ES-I3 (cell line): ENCODE results near the gene SNX8.

Source experiments
- H3K36me3 ChIP-seq: 2 replicates; pipeline ENCODE4 v1.6.1; 2013; ENCODE audit warnings: mild to moderate bottlenecking, low read length, control low read depth, moderate library complexity; ENCODE audit not compliant: insufficient read depth
- H3K4me1 ChIP-seq: 2 replicates; pipeline ENCODE4 v1.6.1; 2013; ENCODE audit warnings: mild to moderate bottlenecking, control low read depth, low read length; ENCODE audit not compliant: insufficient read depth
- H3K9ac ChIP-seq: 2 replicates; pipeline ENCODE4 v1.6.1; 2013; ENCODE audit warnings: low read depth, mild to moderate bottlenecking, low read length, moderate library complexity
- H3K9me3 ChIP-seq: 2 replicates; pipeline ENCODE4 v1.6.1; 2013; ENCODE audit warnings: mild to moderate bottlenecking, low read length, moderate library complexity; ENCODE audit not compliant: control insufficient read depth, insufficient read depth

Gene SNX8

DNA sequence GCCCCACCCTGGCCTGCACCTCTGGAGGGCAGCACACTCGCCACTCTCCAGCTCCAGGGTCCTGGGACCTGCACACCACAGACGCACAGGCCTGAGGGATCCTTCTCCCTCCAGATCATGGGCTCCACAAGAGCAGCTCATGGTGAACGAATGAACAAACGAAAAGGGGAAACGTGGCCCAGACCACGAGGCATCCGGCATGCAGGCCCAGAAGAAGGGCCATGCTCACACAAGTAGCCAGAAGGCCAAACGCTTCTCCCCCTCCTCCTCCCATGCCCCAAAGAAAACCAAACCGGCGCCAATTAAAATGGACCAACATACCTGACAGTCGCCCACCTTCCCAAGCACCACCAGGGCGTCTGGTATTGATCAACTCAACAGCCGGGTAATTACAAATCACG is 111.9 kb downstream of the SNX8 start:
- Histone ChIP-seq H3K9me3 (no peaks in the 10 kb centered on the region), H3K9ac (no peak overlapping the region), H3K36me3 (no peaks in the 10 kb centered on the region; the same call in 1 of the 2 replicates), H3K4me1 (peaks cover 3% of the 10 kb centered on the region; the same call in 1 of the 2 replicates)
